Measurements from ENCODE around the gene DUSP6.

- TF ChIP-seq, protein P1, sequence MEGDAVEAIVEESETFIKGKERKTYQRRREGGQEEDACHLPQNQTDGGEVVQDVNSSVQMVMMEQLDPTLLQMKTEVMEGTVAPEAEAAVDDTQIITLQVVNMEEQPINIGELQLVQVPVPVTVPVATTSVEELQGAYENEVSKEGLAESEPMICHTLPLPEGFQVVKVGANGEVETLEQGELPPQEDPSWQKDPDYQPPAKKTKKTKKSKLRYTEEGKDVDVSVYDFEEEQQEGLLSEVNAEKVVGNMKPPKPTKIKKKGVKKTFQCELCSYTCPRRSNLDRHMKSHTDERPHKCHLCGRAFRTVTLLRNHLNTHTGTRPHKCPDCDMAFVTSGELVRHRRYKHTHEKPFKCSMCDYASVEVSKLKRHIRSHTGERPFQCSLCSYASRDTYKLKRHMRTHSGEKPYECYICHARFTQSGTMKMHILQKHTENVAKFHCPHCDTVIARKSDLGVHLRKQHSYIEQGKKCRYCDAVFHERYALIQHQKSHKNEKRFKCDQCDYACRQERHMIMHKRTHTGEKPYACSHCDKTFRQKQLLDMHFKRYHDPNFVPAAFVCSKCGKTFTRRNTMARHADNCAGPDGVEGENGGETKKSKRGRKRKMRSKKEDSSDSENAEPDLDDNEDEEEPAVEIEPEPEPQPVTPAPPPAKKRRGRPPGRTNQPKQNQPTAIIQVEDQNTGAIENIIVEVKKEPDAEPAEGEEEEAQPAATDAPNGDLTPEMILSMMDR (conservative IDR thresholded peaks at IDR 0.05 in 1 of 2, IDR thresholded peaks at IDR 0.05 in 1 of 2; ENCODE audit: low read depth in 1 of 2, low read length in 2 of 2) = no peak
- TF ChIP-seq EZH2 (IDR thresholded peaks at IDR 0.05; ENCODE audit: low read length, missing control alignments) = no peak
Measured at GRCh38 chr12:89368391-89368790, 16.1 kb upstream of the DUSP6 start.
